Measurements from ENCODE around the gene KIR3DL1. TPM values are rescaled to one million over a fixed set of nuclear protein-coding genes. Genes with fewer than 3 reads are reported as not detected.
"Not testable (repeated sequence)": the region's sequence is repeated elsewhere in the genome, so short reads cannot be mapped to it uniquely, and the experiment has no call there.

Gene KIR3DL1
- total and polyA plus RNA-seq, 2 of the 13 experiments (the other 11 are each of a cell fraction or from before 2014, with no cell fraction given), result not detected

GRCh38 chr19:54855241-54855640, 39.0 kb downstream of the KIR3DL1 start:
- H3K36me3 ChIP-seq (replicated peaks in 1 of 2; ENCODE audit: control insufficient read depth in 1 of 2, insufficient read depth in 2 of 2, low read length in 2 of 2); H3K4me3 ChIP-seq (replicated peaks in 1 of 3; ENCODE audit: insufficient read depth in 1 of 3, low read depth in 2 of 3, low read length in 3 of 3); H3K79me2 ChIP-seq (ENCODE audit: insufficient read depth, low read length); H2AFZ ChIP-seq (ENCODE audit: low read length); BruUV-seq (replicated peaks); POLR2A ChIA-PET; FAIRE-seq; H4K20me1 ChIP-seq (ENCODE audit: insufficient read depth, low read length); H3K4me1 ChIP-seq (ENCODE audit: insufficient read depth, low read length); H3K9ac ChIP-seq (ENCODE audit: insufficient read depth, low read depth, low read length); H3K4me2 ChIP-seq (ENCODE audit: low read depth, low read length); CTCF ChIA-PET (ENCODE audit: low intra/inter-chr PET ratio, low total read pairs); H3K9me3 ChIP-seq (ENCODE audit: low read length); intact Hi-C loops (cut with micrococcal nuclease; ENCODE audit: unreplicated experiment); H3K27me3 ChIP-seq (ENCODE audit: control insufficient read depth in 1 of 2, insufficient read depth in 2 of 2, low read length in 2 of 2); DNase-seq (ENCODE audit: low spot score); ATAC-seq; in situ Hi-C loops (cut with HindIII; ENCODE audit: extremely low pct_ligation_motif_present, low pct_unique_long_range_greater_than_20kb); H3K27ac ChIP-seq (ENCODE audit: extremely low read length, insufficient read depth, low read length): not testable (repeated sequence)
- WGBS (ENCODE audit: low lambda C conversion rate), result 0% methylated on average over 1 of the region's 1 CpG

GRCh38 chr19:54858476-54858875, 42.2 kb downstream of the KIR3DL1 start:
- H3K27ac ChIP-seq (ENCODE audit: extremely low read length, insufficient read depth, low read length); H3K4me3 ChIP-seq (replicated peaks in 1 of 3; ENCODE audit: insufficient read depth in 1 of 3, low read depth in 2 of 3, low read length in 3 of 3); H3K4me1 ChIP-seq (ENCODE audit: insufficient read depth, low read length); H3K79me2 ChIP-seq (ENCODE audit: insufficient read depth, low read length); FAIRE-seq; H3K9me3 ChIP-seq (ENCODE audit: low read length); H3K4me2 ChIP-seq (ENCODE audit: low read depth, low read length); intact Hi-C loops (cut with micrococcal nuclease; ENCODE audit: unreplicated experiment); H2AFZ ChIP-seq (ENCODE audit: low read length); ATAC-seq; in situ Hi-C loops (cut with HindIII; ENCODE audit: extremely low pct_ligation_motif_present, low pct_unique_long_range_greater_than_20kb); CTCF ChIA-PET (ENCODE audit: low intra/inter-chr PET ratio, low total read pairs); H3K9ac ChIP-seq (ENCODE audit: insufficient read depth, low read depth, low read length); BruUV-seq (replicated peaks); H3K27me3 ChIP-seq (ENCODE audit: control insufficient read depth in 1 of 2, insufficient read depth in 2 of 2, low read length in 2 of 2); H3K36me3 ChIP-seq (replicated peaks in 1 of 2; ENCODE audit: control insufficient read depth in 1 of 2, insufficient read depth in 2 of 2, low read length in 2 of 2); DNase-seq (ENCODE audit: low spot score); POLR2A ChIA-PET; H4K20me1 ChIP-seq (ENCODE audit: insufficient read depth, low read length): not testable (repeated sequence)
- whole genome bisulfite sequencing (ENCODE audit: low lambda C conversion rate), result 0% methylated on average over 3 of the region's 3 CpGs

DNA sequence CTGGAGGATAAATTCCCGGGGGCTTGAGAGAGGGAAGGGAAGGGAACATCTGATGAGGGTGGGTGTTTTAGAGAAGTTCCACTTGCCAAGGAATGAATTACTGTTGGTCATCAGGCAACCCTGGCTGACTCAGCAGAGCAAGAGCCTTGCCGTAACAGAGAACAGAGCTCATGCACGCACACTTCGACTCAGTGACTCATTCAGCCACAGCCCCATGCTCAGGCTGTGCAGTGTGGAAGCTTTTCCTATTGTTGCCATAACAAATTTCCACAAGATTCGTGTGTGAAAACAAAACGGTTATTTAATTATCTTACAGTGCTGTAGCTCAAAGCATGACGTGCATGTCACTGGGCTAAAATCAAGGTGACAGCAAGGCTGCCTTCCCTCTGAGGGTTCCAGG, 43.2 kb downstream of the KIR3DL1 start:
- POLR2A ChIA-PET; intact Hi-C loops (cut with micrococcal nuclease; ENCODE audit: unreplicated experiment): not testable (repeated sequence)
- 0% methylated on average over 2 of the region's 7 CpGs for WGBS (ENCODE audit: low lambda C conversion rate)

GRCh38 chr19:54863459-54863858, 47.2 kb downstream of the KIR3DL1 start:
- DNase-seq (ENCODE audit: low spot score); H3K36me3 ChIP-seq (replicated peaks in 1 of 2; ENCODE audit: control insufficient read depth in 1 of 2, insufficient read depth in 2 of 2, low read length in 2 of 2); ATAC-seq; H3K27me3 ChIP-seq (ENCODE audit: control insufficient read depth in 1 of 2, insufficient read depth in 2 of 2, low read length in 2 of 2); FAIRE-seq; intact Hi-C loops (cut with micrococcal nuclease; ENCODE audit: unreplicated experiment); H2AFZ ChIP-seq (ENCODE audit: low read length); H3K4me2 ChIP-seq (ENCODE audit: low read depth, low read length); in situ Hi-C loops (cut with HindIII; ENCODE audit: extremely low pct_ligation_motif_present, low pct_unique_long_range_greater_than_20kb); H3K27ac ChIP-seq (ENCODE audit: extremely low read length, insufficient read depth, low read length); H3K79me2 ChIP-seq (ENCODE audit: insufficient read depth, low read length); CTCF ChIA-PET (ENCODE audit: low intra/inter-chr PET ratio, low total read pairs); H4K20me1 ChIP-seq (ENCODE audit: insufficient read depth, low read length); H3K4me3 ChIP-seq (replicated peaks in 1 of 3; ENCODE audit: insufficient read depth in 1 of 3, low read depth in 2 of 3, low read length in 3 of 3); BruUV-seq (replicated peaks); H3K9me3 ChIP-seq (ENCODE audit: low read length); H3K4me1 ChIP-seq (ENCODE audit: insufficient read depth, low read length); H3K9ac ChIP-seq (ENCODE audit: insufficient read depth, low read depth, low read length); POLR2A ChIA-PET: not testable (repeated sequence)
- 3% methylated on average over 2 of the region's 3 CpGs for WGBS (ENCODE audit: low lambda C conversion rate)

More for the DNA sequence above, 43.2 kb downstream of the KIR3DL1 start:
- H3K4me1 ChIP-seq (ENCODE audit: insufficient read depth, low read length); H4K20me1 ChIP-seq (ENCODE audit: insufficient read depth, low read length); H3K79me2 ChIP-seq (ENCODE audit: insufficient read depth, low read length); H3K4me3 ChIP-seq (replicated peaks in 1 of 3; ENCODE audit: insufficient read depth in 1 of 3, low read depth in 2 of 3, low read length in 3 of 3); H3K27ac ChIP-seq (ENCODE audit: extremely low read length, insufficient read depth, low read length); H3K9me3 ChIP-seq (ENCODE audit: low read length); H3K9ac ChIP-seq (ENCODE audit: insufficient read depth, low read depth, low read length); DNase-seq (ENCODE audit: low spot score); BruUV-seq (replicated peaks); H3K4me2 ChIP-seq (ENCODE audit: low read depth, low read length); in situ Hi-C loops (cut with HindIII; ENCODE audit: extremely low pct_ligation_motif_present, low pct_unique_long_range_greater_than_20kb); H3K27me3 ChIP-seq (ENCODE audit: control insufficient read depth in 1 of 2, insufficient read depth in 2 of 2, low read length in 2 of 2); CTCF ChIA-PET (ENCODE audit: low intra/inter-chr PET ratio, low total read pairs); H2AFZ ChIP-seq (ENCODE audit: low read length); ATAC-seq; H3K36me3 ChIP-seq (replicated peaks in 1 of 2; ENCODE audit: control insufficient read depth in 1 of 2, insufficient read depth in 2 of 2, low read length in 2 of 2); FAIRE-seq: not testable (repeated sequence)

Measured in HepG2 (cell line).